ENCODE measurements around the gene POC1B.

The POC1B gene

DNA sequence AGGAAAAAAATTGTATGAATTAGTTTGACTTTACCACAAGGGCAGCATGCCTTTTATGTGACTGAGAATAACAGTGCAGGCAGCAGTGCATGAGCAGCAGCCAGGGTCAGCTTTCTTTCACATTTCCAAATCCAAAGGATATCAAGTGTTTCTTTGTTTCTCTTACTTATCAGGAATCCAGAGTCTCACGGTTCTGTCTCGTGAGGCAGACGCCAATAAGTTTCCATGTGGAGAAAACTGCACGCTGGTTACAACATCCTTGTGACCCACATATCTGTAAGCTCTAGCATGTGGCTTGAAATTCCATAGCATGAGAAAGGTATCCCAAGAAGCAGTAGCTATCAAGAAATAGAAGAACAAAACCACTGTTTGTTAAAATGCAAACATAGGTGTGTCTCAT lies 28.8 kb downstream of the POC1B start:
- no peak for DNase-seq (ENCODE audit: low read depth)

DNA sequence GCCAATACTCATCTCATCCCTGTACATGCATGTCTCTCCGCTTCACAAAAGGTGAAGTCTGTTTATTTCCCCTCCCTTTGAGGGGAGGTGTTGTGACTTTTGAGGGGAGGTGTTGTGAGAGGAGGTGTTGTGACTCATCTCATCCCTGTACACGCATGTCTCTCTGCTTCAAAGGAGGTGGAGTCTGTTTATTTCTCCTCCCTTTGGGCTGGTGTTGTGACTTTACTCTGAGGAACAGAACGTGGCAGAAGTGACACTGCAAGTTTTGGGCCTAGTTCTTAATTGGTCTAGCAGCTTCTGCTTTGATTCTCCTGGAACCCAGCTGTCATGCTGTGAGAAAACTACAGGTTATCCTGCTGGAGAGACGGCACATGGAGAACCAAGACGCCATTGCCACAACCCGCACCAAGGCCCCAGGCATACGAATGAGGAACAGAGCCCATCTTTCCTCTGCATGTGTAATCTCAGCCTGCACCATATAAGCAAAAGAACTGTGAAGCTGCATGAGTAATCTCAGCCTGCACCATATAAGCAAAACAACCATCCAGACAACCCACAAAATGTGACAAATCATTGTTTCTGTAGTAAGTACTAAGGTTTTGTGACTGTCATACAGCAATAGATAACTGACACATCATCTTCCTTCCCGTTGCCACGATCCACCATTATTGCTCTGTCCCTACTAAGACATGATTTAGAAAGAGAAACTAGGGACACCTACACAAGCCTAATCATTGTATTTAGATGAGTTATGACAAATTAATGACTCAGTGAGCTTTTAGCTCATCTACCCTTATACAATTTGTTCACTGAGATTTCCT lies 31.2 kb downstream of the POC1B start:
- no peak for DNase-seq (ENCODE audit: low read depth)

DNA sequence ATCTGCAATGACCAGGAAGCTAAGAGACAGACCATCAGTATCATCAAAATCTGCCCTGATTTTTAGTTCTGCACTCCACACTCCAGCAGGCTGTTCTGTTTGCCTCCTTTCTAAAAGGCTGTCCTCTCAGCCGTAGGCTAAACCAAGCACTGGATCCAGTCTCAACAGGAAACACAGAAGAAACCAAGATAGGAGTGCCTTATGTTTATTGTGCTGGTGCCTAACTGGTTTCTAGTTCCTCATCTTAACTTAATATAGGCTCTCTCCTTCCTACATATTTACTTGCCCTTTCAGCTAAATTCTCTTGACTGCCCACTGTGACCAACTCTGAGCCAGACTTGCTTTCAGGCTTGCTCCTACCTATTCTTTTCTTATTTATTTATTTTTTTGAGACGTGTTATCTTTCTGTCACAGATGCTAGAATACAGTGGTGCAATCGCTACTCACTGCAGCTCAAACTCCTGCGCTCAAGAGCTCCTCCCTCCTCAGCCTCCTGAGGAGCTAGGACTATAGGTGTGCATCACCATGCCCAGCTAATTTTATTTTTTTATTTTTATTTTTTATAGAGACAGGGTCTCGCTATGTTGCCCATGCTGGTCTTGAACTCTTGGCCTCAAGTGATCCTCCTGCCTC lies 32.1 kb downstream of the POC1B start:
- no peak for DNase-seq (ENCODE audit: low read depth)

DNA sequence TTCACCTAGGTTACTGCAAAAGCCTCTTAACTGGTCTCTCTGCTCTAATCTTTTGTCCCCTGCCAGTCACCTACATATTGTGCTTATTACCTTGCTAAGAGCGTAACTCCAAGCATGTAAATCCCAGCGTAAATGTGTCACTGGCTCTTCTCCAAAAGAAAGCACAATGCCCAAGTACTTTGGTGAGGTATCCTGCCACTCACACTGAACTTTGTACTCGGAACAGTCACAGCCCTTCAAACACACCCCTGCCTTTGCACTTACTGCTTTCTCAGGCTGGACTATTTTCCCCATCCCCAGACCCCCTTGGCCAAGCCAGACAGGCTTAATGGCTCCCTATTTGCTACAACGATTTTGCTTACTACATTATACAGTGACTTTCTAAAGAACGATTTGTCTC lies 33.0 kb downstream of the POC1B start:
- no peak for DNase-seq (ENCODE audit: low read depth)

DNA sequence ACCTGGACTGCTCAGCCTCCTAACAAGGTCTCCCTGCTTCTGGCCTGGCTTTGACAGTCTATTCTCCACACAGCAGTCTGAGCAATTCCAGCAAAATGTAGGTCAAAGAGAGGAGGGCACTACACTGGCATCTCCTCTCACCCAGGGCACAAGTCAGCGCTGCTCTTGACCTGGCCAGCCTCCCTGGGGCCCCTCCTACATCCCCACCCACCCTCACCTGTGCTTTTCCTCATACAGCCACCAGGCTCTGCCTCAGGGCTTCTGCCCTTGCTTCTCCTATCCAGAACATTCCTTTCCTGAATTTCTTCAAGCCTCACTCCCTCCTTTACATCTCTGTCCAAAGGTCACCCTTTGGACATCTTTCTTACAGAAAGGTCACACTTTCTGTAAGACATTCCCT lies 34.9 kb downstream of the POC1B start:
- no peak for DNase-seq (ENCODE audit: low read depth)

DNA sequence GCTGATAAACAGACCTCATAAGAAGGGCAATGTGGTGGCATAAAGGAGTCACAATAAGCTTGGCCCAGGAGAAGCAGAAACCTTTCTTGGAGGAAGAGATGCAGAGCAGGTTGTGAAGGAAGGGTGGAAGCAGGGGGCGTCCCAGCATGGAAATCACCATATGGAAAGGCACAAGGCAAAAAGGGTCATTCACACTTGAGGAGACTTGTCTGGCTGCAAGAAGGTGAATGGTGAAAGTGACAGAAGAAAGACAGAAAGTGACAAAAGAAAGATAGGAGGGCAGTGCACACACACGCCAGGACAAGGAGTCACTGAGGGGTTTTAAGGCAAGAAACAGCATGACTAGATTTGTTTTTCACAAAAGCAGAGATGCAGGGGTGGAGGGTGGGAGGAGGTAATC lies 39.6 kb downstream of the POC1B start:
- no peak for DNase-seq (ENCODE audit: low read depth)

DNA sequence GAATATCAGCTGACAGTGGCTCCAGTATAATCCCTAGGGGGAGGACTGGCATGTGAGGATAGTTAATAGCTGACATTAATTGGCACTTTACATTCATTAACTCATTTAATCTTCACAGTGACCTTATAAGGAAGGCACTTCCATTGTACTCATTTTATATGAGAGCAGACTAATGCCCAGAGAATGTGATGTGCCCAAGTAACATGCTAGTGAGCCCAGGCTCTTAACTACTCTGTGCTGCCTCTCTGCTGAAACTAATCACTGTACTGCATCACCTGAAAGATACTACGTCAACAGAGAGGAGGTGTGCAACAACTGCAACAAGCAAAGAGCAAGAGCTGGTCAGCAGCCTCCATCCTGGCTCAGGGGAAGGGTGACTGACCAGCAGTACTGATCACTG lies 41.4 kb downstream of the POC1B start:
- DNase-seq (ENCODE audit: low read depth): no peak

DNA sequence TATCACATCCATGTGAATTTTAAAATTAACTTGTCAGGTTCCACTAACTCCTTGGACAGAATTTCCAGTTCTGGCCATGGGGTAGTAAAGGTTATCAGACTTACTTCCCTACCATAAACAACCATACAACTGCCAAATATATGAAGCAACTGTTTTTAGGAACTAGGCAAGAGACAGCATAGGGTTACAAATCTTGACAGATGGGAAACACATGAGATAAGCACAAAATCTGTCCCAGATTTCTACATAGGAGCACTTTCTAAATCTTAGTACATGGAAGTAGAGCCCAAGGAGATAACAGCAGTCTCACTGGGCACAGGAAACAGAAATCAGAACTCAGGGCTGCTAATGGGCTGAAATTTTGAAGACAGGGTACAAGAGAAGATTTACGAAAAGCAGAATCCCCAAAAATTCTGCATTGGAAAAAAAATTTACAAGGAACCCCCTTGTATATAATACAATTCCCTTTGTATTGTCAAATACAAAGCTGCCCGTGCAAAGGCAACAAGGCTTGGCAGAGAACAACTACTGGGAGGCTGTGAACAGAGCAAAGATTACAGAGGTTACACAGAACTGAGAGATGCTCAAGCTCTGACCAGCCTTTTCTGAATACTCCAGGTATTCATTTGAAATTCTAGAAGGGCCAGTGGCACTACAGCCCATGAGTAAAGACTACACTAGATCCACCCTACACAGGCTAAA lies 44.5 kb downstream of the POC1B start:
- no peak for DNase-seq (ENCODE audit: low read depth)

DNA sequence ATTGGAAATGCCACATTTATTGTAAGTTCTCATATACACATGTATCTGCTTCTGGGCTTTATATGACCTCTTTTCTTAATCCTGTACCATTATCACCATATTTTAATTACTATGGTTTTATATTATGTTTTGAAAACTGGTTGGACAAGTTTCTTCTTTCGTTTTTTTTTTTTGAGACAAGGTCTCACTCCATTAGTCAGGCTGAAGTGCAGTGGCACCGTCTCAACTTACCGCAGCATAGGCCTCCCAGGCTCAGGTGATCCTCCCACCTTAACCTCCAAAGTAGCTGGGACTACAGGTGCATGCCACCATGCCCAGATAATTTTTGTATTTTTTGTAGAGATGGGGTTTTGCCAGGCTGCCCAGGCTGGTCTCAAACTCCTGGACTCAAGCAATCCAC lies 45.9 kb downstream of the POC1B start:
- no peak for DNase-seq (ENCODE audit: low read depth)

DNA sequence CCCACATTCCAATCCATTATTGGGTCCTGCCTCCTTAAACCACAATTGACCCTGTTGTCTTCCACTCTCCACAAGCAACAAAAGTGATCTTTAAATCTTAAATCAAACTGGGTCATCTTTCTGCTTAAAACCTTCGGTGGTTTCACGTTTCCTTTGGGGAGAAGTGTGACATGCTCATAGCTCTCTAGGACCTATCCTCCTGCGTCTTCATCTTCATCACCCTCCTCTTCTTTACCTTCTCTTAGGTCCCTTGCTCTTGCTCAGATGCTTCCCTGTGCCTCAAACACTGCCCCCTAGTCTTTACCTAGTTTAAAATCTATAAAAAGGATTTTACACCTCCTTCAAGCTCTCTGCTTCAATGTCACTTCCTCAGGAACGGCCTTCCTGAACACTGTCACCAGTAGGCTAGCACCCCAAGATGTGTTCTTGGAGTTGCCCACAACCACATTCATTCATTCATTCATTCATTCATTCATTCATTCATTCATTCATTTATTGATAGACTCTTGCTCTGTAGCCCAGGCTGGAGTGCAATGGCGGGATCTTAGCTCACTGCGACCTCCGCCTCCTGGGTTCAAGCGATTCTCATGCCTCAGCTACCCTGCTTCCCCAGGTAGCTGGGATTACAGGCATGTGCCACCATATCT lies 48.1 kb downstream of the POC1B start:
- no peak for DNase-seq (ENCODE audit: low read depth)

DNA sequence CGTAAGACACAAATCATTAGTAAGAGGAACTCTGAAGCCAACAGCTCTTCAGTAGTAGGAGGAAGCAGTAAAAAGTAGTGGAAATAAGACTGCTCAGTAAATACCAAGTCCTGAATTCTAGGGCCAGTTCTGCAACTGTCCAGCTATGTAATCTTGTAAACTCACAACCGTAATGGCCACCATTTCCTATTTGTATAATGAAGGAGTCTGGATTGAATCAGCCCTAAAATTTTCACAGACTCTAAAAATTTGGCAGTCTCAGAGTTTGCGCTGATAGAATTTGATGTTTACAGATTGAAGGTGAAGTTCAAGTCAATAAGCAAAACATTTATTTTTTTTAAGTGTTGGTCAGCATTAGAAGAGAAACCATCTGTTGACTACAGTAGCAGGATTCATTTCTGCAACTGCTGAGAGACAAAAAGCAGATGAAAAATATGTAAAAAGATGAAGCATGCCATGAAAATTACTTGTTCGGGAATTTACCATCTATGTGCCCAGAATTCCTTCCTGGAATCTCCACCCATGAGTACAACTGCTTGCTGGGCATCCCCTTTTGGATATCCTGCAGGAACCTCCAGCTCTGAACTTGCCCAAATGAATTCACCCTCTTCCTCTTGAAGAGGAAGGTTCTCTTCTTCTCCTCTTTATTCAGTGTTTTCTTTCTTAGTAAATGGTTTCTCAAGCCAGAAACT lies 48.8 kb downstream of the POC1B start:
- no peak for DNase-seq (ENCODE audit: low read depth)

DNA sequence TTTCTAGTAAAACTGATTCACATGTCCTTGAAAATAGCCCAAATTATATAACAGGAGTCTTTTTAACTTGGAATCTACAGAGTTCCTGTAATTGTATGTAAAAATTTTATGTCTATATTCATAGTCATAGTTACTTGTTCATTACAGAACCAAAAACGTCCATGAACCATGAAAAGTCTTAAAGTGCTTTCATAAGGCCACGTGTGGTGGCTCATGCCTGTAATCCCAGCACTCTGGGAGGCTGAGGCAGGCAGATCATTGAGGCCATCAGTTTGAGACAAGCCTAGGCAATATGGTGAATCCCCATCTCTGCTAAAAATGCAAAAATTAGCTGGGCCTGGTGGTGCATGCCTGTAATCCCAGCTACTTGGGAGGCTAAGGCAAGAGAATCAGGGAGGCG lies 49.6 kb downstream of the POC1B start:
- DNase-seq (ENCODE audit: low read depth): no peak

DNA sequence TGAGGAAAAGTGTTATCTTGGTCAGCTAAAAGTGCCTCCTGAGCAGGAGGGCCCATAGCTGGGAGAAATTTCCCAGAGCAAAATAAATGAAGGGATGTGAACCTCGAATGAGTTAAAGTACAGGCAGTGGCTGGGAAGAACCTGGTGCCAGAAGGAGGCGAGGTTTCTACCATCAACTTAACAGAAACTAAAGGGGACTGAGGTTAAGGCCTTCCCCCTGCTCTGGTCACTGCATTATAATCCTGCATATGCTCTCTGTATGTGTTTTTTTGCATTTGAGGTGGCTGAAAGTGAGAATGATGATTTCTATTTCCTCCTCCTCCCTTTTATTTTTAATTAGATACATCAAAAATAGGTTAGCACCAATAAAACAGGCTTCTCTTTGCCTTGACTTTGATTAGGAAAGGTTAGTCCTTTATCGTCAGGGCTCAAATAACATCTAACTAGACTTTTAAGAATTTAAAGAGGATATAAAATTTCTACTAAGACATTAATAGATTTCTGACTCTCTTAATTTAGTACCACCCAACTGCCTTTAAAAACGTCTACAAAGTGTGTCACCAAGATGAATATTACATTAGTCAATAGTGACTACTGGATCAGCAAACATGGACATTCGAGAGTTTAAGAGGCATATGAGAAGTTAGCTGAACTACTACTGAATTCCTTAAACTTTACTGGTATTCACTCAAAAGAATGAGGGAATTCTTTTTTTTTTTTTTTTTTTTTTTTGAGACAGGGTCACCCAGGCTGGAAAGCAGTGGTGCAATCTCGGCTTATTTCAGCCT lies 50.5 kb downstream of the POC1B start:
- no peak for DNase-seq (ENCODE audit: low read depth)

DNA sequence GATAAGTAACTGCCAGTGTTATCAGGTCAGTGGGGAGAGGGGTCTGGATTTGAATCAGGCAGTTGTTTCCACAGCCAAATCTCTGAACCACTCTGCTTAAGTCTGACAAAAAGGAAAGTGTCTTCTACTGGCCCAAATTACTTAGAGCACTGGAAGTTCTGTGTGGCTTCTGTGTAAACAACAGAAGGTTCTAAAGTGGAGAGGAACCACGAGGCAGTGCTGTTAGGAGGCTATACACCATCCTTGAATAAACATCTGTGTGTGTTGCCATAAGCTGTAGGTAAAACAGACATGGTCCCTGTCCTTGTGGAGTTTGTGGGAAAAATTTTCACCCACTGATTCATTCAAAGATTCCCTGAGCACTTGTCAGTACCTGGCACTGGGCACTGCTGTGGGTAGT lies 51.2 kb downstream of the POC1B start:
- DNase-seq (ENCODE audit: low read depth): no peak

DNA sequence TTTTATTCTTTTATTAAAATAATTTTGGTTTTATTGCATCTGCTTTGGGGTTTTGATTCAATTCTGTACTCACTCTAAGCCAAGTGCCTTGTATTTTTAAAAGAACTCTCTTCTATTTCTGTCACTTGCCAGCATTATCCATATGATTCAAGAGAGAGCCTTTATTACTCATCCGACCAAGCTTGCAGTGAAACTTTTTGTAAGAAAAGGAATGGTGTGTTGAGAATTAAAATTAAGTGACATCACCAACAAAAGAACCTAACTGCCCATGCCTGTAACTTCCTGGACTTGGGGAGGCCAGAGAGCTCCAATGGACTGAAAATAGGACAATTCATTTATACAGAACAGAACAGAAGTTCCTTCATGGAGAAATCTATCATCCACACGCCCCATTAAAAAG lies 53.3 kb downstream of the POC1B start:
- DNase-seq (ENCODE audit: low read depth): no peak

DNA sequence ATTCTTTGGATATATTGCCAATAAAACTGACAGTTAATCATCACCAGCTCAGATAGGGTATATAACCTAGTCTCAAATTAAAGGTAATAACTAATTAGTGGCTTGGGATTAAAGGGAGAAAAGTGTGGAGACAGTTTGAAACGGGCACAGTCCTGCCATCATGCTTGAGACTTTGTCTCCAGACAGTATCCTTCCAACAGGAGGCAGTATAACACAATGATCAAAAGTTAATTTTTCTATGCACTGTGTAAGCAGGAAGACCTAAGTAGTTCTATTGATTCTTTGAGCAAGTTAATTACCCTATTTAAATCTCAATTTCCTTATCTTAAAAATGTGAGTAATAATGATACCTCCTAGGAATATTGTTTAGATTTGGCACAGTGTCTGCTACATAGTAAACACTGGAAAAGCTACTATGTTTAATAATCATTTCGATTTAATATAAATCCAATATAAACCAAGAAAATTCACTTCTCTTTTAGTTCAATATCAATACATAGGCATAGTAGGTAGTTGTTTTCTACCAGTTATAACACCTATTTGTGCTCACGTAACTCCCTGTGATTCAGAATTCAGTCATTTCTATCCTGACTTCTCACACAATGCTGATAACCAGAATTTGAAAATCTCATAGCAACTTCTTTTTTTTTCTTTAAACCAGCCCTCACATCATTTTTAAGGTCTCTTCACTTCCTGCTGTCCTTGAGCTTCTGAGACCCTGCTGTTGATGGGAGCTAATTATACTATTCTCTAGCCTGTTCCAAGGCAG lies 54.9 kb downstream of the POC1B start:
- DNase-seq (ENCODE audit: low read depth): no peak

DNA sequence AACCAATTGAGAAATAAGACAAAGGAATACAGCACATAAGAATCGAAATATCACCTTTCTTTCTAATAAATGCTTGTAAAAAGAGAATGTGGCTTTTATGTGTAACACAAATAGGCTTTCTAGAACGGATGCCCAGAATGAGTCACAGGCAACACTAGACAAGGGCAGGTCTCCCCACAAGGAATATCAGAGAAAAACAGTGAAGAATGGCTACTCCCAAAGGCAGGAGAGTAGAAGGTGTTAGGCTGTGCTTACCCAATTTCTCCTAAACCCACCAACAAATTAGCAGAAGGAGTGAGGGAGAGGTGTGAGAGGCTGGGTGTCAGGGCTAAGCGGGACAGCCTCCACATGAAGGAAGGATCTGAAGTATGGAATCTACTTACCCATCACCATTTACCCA lies 56.5 kb downstream of the POC1B start:
- DNase-seq (ENCODE audit: low read depth): no peak

DNA sequence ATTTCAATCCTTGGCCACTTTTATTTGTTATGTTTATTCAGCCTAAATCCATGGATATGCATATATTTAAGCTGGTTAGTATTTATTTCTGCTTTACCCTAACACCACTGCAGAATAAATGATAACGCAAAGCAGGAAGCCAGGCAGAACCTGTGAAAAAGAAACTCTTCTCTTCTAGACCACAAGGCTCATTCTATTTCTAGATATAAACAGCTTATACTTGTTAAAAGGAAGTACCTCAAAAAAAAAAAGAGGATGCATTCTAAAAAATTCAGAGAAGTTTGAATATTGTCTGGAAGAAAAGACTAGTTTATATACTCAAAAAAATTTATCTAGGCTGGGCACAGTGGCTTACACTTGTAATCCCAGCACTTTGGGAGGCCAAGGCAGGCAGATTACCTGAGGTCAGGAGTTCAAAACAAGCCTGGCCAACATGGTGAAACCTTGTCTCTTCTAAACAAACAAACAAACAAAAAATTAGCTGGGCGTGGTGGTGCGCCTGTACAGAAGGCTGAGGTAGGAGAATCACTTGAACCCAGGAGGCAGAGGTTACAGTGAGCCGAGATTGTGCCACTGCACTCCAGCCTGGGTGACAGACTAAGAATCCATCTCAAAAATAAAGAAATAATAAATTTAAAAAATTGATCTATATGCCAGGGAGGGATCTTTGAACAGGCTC lies 57.1 kb downstream of the POC1B start:
- DNase-seq (ENCODE audit: low read depth): no peak

DNA sequence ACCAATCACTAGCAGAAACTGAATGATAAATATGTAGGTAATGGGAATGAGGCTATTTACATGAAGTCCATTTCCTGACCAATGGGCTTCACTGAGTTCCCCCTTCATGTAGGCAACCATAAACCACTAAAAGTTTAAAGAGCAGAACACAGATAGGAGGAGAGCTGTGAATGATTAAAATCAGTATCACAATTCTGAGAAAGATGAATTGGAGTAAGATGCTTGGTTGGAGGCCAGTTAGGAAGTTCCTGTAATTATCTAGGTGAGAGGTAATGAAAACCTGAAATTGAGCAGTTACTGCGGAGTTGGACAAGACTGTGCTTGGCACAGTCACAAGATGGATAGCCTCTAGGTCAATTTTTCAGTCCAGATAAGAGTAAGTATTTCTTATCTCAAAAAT lies 57.8 kb downstream of the POC1B start:
- DNase-seq (ENCODE audit: low read depth): no peak

DNA sequence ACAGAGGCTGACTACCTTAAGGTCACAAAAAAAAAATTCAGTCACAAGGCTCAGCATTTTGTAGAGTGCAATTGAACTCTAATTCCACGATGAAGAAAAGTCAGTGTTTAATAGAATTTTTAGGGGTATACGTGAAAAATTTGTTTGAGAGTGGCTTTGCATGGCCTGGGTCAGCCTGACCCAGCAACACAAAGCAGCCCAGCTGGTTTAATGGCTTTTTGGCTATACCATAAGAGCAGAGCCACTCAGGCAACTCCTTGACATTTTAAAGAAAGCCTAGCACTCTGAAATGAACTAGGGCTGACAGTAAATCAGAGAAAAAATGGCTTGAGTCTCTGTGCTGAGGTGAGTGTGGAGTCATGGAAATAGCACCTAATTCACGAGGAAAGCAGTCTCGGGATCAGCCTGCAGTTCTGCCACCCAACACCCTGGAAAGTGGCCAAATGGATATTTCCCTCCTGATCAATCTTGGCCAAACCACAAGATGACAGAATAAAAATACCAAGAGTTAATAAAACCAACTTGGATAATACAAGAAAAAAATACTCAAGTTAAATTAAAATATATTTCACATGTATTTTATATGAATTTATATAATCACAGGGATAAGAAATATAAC lies 60.8 kb downstream of the POC1B start:
- no peak for DNase-seq (ENCODE audit: low read depth)
